GM19438 (cell line): Measurements from ENCODE around the gene CD34.
"Not testable (repeated sequence)": the region's sequence is repeated elsewhere in the genome, so short reads cannot be mapped to it uniquely, and the experiment has no call there.

Experiments
- ATAC-seq: cut with Tn5 transposase; IDR thresholded peaks from one replicate; pipeline ENCODE4 v1.9.1; 2021; ENCODE audit warnings: low read depth; ENCODE audit not compliant: unreplicated experiment

CD34 gene

GRCh38 chr1:207877914-207878313 is 33.0 kb downstream of the CD34 start:
- not testable (repeated sequence) for ATAC-seq

GRCh38 chr1:207876131-207876530 is 34.8 kb downstream of the CD34 start:
- no peak for ATAC-seq

GRCh38 chr1:207875532-207875931 is 35.4 kb downstream of the CD34 start:
- no peak for ATAC-seq

GRCh38 chr1:207873055-207873890 is 37.7 kb downstream of the CD34 start:
- ATAC-seq = no peak

- no peak for ATAC-seq
Measured at GRCh38 chr1:207872621-207873020, 38.3 kb downstream of the CD34 start.

GRCh38 chr1:207871117-207871649 is 39.7 kb downstream of the CD34 start:
- no peak for ATAC-seq

GRCh38 chr1:207870306-207871031 is 40.5 kb downstream of the CD34 start:
- ATAC-seq = no peak

- ATAC-seq = no peak
Measured at GRCh38 chr1:207869859-207870258, 41.1 kb downstream of the CD34 start.

GRCh38 chr1:207868774-207869721 is 41.9 kb downstream of the CD34 start:
- peak; percentile 58 for ATAC-seq

GRCh38 chr1:207868251-207868773 is 42.6 kb downstream of the CD34 start:
- peak; percentile 9 for ATAC-seq

- ATAC-seq = no peak
Measured at GRCh38 chr1:207867136-207868109, 43.5 kb downstream of the CD34 start.

GRCh38 chr1:207866471-207867135 is 44.3 kb downstream of the CD34 start:
- no peak for ATAC-seq

- peak; percentile 63 for ATAC-seq
Measured at GRCh38 chr1:207863893-207864535, 46.9 kb downstream of the CD34 start.

GRCh38 chr1:207862241-207862787 is 48.6 kb downstream of the CD34 start:
- ATAC-seq = no peak

- no peak for ATAC-seq
Measured at GRCh38 chr1:207861442-207862177, 49.3 kb downstream of the CD34 start.

- no peak for ATAC-seq
Measured at GRCh38 chr1:207860531-207860930, 50.4 kb downstream of the CD34 start.

GRCh38 chr1:207858806-207859205 is 52.1 kb downstream of the CD34 start:
- ATAC-seq = no peak
